GM18499 (cell line): Measurements from ENCODE around the gene FADS6.
"Not testable (repeated sequence)": the region's sequence is repeated elsewhere in the genome, so short reads cannot be mapped to it uniquely, and the experiment has no call there.

ENCODE experiments used
- ATAC-seq: cut with Tn5 transposase; IDR thresholded peaks from one replicate; pipeline ENCODE4 v1.9.1; 2021; ENCODE audit warnings: moderate number of reproducible peaks; ENCODE audit not compliant: insufficient read depth, unreplicated experiment

FADS6 gene

DNA sequence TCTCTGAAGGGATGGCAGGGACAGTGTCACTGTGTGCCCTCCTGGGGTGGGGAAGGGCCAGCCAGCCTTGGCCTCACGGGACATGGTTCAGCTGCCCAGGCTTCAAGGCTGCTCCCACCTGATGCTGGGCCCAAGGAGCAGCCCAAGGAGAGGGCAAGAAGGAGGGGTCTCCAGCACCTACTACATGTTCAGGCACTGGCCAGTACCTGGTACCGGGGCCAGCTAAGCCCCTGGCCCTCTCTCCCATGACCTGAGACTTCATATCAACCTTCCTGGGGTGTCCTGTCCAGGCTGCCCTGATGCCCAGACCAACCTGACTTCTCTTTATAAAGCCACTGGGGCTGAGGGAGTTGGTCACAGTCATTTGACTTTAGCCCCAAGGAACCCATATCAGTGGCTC is 28.3 kb upstream of the FADS6 start:
- ATAC-seq = no peak

DNA sequence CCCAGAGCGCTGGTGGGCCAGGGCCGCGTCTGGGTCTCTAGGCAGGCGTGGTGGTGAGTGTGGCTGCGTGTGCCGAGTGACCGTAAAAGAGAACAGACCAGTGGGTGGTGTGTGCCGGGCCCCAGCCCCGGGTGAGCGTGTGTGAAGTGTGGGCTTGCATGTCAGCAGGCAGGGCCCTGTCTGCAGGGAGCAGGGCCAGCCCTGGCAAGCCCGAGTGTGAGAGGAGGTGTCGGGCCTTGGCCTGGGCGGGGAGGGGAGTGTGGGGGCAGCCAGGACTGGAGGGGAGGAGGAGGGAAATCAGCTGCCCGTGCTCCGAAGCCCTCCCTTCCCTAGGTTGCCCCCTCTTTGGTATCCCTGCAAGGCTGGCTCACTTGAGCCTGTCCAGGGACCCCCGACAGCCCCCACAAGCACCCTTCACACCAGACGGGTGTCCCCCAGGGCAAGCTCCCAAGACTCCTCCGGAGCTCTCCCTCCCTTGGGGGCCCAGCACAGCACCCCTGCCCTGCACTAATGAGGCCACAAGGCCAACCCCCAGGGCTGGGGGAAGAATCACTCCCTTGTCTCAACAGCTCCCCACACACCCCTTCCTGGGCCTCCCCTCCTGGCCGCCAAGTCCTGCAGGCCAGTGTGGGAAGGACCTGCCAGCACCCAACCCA is 27.7 kb upstream of the FADS6 start:
- ATAC-seq = no peak

DNA sequence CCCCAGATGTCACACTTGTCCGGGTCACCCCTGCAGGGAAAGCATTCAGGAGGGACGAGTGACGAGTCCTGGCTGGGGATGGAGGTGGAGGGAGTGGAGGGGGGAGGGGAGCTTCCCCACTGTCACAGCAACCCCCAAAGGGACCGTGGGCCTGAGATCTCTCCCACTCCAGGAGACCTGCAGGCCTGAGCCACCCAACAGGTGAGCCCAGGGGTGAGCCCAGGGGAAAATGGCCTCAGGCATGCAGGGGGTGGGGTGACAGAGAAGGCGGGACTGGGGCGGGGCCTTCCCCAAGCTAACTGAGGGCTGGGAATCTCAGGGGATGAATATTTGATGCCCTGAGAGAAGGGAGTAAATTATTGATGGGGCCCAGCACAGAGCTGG is 27.2 kb upstream of the FADS6 start:
- no peak for ATAC-seq

DNA sequence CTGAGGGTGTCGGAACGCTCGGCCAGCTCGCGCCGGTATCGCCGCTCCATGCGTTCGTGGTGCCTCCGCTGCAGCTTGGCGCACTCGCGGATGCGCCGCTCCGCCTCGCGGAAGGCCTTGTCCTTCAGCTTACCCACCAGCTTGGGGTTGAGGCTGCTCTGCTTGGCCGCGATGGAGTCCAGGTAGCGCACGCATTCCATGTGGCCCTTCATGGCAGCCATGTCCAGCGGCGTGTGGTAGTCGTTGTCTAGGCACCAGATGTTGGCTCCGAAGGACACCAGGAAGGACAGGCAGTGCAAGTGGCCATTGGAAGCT is 26.8 kb upstream of the FADS6 start:
- no peak for ATAC-seq

DNA sequence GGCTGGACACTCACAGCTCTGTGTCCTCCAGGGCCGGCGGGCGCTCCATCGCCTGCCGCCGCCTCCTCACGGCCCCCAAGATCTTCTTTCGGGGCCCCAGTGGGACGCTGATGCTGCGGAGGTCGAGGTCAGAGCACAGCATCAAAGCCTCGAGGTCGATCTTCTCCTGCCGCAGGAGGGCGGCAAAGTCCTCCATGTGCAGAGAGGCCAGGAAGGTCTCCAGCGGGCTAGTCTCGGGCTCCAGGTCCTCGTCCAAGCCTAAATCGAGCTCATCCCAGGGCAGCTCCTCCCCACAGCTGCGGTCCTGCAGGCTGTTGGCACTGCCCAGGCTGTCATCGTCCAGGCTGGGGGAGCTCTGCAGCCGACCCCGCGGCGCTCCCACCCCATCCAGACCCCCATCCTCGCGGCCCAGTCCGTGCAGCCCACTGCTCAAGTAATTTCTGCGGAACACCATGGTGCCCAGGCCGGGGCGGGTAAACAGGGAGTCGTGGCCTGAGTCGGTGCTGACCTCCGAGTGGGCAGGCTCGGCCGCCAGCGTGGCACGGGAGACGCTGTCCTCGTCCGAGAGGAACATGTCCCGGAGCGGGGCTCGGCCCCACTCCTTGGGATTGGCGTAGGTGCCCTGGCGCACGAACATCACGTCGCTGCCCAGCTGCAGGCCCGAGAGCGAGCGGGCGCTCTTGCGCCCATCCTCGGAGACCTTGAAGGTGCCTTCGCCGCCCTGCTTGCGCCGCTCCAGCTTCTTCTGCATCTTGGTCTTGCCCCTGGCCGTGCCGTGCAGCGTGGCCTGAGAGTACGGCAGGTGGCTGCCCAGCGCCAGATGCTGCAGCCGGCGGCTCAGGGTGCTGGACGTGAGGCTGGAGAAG is 26.2 kb upstream of the FADS6 start:
- no peak for ATAC-seq

DNA sequence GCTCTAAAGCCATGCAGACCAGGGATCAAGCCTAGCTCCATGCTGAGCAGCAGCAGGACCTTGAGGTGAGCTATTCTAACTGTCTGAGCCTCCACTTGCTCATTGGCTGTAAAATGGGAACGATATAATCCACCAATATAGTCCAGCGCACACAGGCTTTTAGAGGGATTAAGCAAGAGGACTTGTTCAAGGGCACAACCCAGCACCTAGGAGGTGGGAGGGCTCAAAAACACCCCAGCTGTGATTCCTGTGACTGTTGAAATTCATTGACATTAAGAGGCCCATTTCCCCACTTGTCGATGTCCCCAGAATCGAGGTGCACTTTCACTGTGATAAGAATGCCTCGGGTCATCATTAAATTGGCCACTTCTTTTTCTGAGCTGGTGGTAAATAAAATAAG is 25.5 kb upstream of the FADS6 start:
- ATAC-seq = no peak

DNA sequence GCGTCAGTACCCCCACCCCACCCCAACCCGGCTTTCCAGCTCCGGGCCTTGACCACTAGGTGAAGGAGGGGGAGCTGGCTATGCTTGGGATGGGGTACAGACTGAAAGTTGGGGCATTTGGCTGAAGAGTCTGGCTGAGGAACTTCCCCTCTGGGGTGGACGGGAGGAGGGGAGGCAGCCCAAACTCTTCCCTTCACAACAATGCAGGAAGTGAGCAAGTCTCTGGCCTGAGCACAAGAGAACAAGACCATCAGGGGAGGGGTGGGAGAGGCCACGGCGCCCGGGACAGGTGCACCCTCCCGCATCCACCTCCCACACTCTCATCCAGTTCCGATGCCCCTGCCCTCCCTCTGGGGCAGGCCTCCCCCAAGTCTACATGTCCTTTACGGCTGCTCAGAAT is 24.0 kb upstream of the FADS6 start:
- ATAC-seq = no peak

DNA sequence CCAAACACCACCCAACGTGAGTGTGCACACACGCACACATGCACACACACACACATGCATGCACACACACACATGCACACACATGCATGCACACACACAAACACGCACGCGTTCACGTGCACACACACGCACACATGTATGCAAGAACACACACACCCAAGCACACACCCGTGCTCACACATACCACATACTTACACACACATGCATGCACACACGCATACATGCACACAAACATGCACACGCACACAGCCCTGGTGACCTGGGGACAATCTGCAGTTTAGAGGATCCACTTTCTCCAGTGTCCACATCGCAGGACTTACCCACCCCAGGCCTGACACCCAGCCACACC is 23.4 kb upstream of the FADS6 start:
- no peak for ATAC-seq

DNA sequence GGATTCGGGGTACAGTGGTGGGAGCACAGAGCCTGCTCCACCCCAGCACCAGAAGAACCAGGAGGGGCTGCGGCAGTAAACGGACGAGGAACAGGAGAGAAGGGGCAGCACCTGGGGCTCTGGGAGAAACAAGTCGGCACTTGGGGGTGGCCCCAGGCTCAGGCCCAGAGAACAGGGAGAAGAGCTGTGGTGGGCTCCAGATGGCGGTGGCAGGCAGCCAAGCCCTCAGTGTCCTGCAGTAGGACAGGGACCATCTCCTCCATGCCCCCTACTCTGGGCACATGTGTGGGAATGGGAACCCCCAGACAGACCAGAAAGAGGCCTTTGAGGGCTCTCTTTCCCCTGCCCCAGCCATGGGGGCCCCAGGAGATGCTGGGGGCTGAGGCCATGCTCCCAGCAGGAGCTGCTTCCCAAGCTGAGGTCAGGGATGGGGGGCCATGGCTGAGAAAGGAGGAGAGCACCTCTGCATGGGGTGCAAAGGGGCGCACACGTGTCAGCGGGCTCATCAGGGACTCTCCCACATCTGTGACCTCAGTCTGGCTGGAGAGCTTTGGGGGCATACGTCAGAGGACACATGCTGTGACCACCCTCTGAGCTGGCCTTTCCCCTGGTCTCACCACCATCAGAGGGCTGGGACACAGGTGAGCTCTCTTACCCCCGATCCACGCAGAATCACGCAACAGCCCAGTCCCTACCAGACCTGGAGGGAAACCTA is 22.9 kb upstream of the FADS6 start:
- ATAC-seq = no peak

DNA sequence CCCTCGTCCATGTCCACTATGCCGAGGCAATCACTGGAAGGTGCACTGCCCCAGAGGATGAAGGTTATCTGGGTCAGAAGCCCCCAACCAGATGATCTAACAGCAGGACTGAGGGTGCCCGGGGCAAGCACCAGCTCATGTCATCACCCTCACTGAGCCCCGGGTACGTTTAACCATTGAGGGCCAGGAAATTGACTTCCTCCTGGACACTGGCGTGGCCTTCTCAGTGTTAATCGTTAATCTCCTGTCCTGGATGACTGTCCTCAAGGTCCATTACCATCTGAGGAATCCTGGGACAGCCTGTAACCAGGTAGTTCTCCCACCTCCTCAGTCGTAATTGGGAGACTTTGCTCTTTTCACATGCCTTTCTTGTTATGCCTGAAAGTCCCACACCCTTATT is 18.0 kb upstream of the FADS6 start:
- not testable (repeated sequence) for ATAC-seq

DNA sequence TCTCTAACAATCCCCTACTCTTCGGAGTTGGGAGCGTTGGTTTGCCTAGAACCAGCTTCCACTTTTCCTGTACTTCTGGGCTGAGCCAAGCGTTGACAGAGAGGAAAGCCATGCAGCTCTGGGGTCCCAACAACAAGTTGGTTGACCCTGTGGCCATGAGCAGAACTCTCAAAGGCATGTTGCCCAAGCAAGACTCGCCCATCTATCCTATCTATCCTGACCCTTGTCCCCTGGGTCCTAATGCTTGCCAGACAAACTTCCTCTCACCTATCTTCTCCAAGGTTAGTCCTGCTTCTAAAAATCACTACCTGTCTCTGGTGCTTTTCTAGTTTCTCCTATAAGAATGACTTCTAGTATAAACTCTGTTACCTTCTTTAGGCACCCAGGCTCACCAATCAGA is 15.7 kb upstream of the FADS6 start:
- ATAC-seq = not testable (repeated sequence)

DNA sequence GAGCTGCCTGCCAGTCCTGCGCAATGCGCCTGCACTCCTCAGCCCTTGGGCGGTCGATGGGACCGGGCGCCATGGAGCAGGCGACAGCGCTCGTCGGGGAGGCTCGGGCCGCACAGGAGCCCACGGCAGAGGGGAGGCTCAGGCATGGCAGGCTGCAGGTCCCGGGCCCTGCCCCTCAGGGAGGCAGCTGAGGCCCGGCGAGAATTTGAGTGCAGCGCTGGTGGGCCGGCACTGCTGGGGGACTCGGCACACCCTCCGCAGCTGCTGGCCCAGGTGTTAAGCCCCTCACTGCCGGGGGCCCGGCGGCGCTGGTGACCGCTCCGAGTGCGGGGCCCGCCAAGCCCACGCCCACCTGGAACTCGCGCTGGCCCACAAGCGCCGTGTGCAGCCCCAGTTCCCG is 13.6 kb upstream of the FADS6 start:
- no peak for ATAC-seq

DNA sequence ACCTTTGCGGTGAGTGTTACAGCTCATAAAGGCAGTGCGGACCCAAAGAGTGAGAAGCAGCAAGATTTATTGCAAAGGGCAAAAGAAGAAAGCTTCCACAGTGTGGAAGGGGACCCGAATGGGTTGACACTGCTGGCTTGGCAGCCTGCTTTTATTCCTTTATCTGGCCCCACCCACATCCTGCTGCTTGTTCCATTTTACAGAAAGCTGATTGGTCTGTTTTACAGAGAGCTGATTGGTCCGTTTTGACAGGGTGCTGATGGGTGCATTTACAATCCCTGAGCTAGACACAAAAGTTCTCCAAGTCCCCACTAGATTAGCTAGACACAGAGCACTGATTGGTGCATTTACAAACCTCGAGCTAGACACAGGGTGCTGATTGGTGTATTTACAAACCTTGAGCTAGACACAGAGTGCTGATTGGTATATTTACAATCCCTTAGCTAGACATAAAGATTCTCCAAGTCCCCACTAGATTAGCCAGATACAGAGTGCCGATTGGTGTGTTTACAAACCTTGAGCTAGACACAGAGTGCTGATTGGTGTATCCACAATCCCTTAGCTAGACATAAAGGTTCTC is 12.9 kb upstream of the FADS6 start:
- ATAC-seq = not testable (repeated sequence)

DNA sequence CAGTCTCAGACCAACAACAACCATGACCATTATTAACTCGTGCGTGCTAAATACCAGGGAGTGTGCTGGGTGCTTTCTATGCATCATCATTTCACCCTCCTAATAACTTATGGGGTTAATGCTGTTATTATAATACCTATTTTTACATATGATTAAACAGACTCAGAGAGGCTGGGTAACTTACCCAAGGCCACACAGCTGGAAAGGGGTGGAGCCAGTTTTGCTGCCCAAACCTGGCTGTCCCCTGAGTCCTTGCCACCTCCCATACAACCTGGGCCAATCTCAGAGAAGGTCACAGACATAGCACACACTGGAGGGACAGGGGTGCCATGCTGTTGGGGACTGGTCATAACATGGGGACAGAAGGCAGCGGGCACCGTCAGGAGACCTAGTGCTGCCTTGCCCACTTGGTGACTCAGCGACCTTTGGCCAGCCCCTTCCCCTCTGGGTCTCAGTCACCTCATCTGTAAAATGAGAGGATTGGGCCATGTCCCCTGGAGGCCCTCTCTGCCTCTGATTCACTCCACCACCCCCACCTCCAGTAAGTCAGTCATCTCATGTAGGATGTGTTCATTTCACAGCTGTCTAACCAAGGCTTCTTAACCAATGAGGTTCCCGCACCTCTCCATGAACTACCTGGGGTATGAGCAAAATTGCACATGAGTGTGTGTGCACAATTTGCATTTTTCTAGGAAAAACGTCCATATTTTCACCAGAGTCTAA is 11.4 kb upstream of the FADS6 start:
- no peak for ATAC-seq

DNA sequence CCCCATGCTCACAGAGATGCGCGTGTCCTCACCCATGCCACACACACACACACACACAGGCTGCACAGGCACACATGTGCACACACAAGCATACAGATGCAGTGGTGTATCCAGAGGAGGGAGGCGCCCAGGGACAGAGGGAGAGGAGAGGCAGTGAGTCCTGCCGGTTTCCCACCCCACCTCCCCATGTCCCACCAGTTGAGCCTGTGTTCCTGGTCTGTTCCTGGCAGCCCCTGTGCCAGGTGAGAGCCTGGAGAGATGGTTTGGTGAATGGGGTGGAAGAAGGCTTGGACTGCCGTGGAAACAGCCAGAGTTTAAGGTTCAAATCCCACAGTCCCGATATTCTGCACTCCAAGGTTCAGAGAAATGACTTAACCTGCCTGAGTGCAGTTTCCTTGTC is 10.2 kb upstream of the FADS6 start:
- ATAC-seq = no peak

DNA sequence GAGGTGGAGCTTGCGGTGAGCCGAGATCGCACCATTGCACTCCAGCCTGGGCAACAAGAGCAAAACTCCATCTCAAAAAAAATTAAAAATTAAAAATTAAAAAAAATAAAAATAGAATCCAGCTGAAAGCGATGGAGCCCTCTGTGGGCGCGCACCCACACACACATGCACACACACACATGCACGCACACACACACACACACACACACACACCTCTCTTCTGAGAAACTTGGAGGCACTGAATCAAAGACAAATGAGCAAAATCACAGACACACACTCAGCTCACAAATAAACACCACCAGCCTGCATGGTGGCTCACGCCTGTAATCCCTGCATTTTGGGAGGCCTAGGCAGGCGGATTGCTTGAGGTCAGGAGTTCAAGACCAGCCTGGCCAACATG is 9.6 kb upstream of the FADS6 start:
- no peak for ATAC-seq

DNA sequence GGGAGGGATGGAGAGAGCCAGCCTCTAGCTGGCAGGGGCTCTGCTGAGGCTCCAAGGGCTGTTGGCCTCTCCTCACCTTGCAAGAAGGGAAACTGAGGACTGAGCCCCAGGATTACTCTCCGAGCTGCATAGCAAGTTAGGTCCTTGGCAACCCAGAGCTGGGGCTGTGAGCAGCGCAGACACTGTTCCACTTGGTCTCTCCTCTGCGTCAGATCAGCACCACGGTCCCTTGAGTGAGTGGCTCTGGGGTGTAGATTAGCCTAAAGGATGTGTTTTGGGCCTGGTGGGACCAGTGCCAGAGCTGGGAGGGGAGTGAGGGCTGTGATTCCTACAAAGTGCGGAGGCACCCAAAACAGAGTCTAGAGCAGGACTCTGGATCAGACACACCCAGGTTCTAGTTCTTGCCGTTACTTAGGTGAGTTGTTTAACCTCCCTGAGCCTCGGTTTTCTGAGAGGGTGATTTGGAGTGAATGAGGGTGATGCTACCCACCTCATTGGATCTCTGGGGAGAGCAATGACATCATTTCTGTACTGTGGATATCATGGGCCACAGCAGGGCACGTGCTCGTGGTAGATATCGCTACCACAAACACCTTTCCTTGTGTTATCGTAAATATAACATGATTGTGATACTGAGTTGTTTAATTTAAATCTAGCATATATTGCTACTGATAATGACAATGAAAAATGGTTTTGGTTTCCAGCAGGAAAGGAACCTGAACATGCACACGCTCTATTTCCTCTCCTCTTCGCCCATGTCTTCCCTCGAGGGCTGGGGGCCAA is 8.1 kb upstream of the FADS6 start:
- ATAC-seq = no peak

DNA sequence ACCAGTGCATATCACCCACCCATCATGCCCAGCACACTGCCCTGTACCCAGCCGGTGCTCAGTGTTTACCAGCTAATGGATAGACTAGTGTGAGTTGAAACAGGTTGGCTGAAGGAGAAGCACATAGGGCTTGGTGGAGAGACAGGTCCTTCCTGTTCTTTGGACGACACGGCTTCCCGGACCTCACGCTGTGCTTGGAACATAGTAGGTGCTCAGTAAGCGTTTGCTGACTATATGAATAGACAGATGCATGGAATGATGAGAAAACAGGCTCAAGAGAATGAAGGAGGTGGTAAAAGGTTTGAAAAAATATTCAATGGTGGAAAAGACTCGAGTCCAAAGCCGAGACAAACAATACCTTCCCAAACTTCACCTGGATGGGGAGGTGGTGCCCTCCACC is 6.8 kb upstream of the FADS6 start:
- ATAC-seq = no peak

DNA sequence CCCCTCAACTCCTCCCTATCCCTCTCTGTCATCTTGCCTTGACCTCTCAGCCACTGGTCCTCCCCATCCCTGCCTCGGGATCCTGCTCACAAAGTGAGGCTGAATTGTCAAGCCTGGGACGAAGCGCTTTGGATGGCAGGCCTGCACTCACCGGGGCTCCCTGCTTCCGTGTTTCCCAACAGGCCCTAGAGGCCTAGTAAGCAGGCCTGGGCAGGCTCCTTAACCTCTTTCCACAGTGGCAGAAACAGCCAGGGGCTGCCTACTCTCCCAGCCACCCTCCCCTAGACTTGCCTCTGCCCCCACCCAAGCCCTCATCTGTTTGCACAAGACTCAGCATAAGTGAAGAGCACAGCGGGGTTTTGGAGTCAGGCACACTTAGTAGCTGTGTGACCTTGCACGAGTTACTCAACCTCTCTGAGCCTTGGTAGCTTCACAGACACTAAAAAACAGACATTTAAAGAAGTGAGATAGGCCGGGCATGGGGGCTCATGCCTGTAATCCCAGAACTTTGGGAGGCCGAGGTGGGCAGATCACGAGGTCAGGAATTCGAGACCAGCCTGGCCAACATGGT is 5.0 kb upstream of the FADS6 start:
- no peak for ATAC-seq
